Chondrocyte (in vitro differentiated cells): ENCODE results near the gene ZNF747. TPM values are rescaled to one million over a fixed set of nuclear protein-coding genes. Genes with fewer than 3 reads are reported as not detected.

ENCODE experiments used
- DNase-seq: peaks from one replicate; pipeline ENCODE4 v3.0.0; 2021; ENCODE audit warnings: mixed read lengths, low spot score
- H3K27ac Mint-ChIP-seq: one replicate; pipeline ENCODE4 v1.8.0; 2021; ENCODE audit warnings: mild to moderate bottlenecking, moderate library complexity, mixed read lengths; ENCODE audit not compliant: unreplicated experiment
- H3K27me3 Mint-ChIP-seq: 2 replicates; pipeline ENCODE4 v1.8.0; 2021; ENCODE audit warnings: low read depth, mixed read lengths
- H3K36me3 Mint-ChIP-seq: 2 replicates; pipeline ENCODE4 v1.8.0; 2021; ENCODE audit warnings: low read depth, mixed read lengths
- H3K4me1 Mint-ChIP-seq: 2 replicates; pipeline ENCODE4 v1.8.0; 2021; ENCODE audit warnings: low read depth, mild to moderate bottlenecking, mixed read lengths
- H3K4me3 Mint-ChIP-seq: one replicate; pipeline ENCODE4 v1.8.0; 2021; ENCODE audit warnings: mild to moderate bottlenecking, moderate library complexity, mixed read lengths; ENCODE audit not compliant: unreplicated experiment
- H3K9me3 Mint-ChIP-seq: 2 replicates; pipeline ENCODE4 v1.8.0; 2021; ENCODE audit warnings: low read depth, mixed read lengths
- microRNA-seq: library from miRNA; unstranded; fragments of <30 nt; microRNA quantifications from one replicate; pipeline ENCODE4 v1.2.0, GENCODE V29; 2020; ENCODE audit warnings: borderline number of aligned reads
- total RNA-seq: library from RNA; stranded (reverse); gene quantifications from 3 replicates; pipeline ENCODE4 v1.2.1, GENCODE V29; 2021
- TF ChIP-seq, protein P1 (sequence below): fragments of 200-600 bp; sonication (generic); IDR thresholded peaks from 2 replicates; pipeline ENCODE4 v1.5.0; 2021; ENCODE audit warnings: antibody characterized with exemption, mild to moderate bottlenecking, moderate library complexity

The ZNF747 gene
- total RNA-seq, 1 donor from 2014 or later, result 6.7 TPM

DNA sequence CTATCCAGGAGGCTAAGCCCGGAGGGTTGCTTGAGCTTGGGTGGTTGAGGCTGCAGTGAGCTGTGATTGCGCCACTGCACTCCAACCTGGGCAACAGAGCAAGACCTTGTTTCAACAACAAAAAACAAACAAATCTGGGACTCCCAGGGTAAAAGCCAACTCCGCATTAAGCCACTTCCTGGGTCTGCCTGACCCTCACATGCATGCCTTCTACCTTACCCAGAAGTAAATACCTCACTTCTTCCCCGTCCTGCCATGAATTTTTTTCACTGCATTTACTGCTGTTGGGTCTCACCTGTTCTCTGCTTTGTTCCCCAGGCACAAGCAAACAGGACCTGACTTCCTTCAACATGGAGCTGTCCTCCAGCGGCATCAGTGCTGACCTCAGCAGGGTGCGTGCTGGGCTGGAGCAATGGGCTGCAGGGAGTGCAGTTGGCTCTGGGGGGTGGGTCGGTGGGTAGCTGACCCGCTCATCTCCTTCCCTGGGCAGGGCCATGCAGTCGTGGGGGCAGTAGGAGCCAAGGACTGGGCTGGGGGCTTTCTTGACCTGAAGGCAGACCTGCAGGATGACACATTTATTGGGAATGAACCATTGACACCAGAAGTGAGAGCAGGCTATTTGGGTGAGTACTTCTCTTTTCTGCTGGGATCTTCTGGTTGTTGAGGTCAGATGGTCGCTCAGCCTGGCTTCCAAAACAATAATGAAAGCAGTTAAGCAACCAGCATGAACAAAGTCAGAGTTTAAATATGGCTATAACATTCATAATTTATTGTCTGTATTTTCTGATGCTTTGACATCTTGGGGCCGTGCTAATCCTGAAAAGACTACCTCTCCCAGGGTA lies 45.7 kb downstream of the ZNF747 start:
- no peak for DNase-seq
- Mint-ChIP-seq H3K27me3 (no peaks in the 10 kb centered on the region), H3K27ac (no peak overlapping the region), H3K36me3 (no peaks in the 10 kb centered on the region), H3K4me3 (no peak overlapping the region), H3K9me3 (no peaks in the 10 kb centered on the region), H3K4me1 (peaks cover 9% of the 10 kb centered on the region)
- TF ChIP-seq, protein P1, sequence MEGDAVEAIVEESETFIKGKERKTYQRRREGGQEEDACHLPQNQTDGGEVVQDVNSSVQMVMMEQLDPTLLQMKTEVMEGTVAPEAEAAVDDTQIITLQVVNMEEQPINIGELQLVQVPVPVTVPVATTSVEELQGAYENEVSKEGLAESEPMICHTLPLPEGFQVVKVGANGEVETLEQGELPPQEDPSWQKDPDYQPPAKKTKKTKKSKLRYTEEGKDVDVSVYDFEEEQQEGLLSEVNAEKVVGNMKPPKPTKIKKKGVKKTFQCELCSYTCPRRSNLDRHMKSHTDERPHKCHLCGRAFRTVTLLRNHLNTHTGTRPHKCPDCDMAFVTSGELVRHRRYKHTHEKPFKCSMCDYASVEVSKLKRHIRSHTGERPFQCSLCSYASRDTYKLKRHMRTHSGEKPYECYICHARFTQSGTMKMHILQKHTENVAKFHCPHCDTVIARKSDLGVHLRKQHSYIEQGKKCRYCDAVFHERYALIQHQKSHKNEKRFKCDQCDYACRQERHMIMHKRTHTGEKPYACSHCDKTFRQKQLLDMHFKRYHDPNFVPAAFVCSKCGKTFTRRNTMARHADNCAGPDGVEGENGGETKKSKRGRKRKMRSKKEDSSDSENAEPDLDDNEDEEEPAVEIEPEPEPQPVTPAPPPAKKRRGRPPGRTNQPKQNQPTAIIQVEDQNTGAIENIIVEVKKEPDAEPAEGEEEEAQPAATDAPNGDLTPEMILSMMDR, result no peak

DNA sequence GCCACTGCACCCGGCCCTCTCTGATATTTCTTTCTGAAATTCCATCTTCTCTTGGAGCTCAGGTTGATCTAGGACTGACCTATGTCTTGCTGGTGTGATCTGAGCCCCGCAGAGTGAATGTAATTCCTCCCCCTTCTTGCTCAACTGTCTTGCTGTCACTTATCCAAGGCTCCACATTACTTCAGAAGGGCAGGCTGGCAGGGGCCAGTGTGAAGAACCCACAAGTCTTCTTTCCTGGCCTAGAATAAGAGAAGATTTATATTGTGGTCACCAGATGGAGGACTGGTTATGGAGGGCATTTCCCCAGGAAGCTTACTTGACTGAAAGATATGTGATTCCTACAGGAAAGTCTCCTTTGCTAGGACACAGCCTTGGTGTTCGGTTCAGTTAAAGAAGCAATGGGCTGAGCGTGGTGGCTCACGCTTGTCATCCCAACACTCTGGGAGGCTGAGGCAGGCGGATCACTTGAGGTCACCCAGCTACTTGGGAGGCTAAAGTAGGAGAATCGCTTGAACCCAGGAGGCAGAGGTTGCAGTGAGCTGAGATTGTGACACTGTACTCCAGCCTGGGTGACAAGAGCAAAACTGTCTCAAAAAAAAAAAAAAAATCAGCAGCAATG lies 48.7 kb downstream of the ZNF747 start:
- peaks cover 3% of the 10 kb centered on the region for H3K27me3 Mint-ChIP-seq
- H3K9me3 Mint-ChIP-seq, result no peaks in the 10 kb centered on the region
- TF ChIP-seq, protein P1, result no peak
- no peak for DNase-seq
- no peaks in the 10 kb centered on the region for H3K36me3 Mint-ChIP-seq
- H3K4me3 Mint-ChIP-seq, result no peak overlapping the region
- no peak overlapping the region for H3K27ac Mint-ChIP-seq
- no peaks in the 10 kb centered on the region for H3K4me1 Mint-ChIP-seq

DNA sequence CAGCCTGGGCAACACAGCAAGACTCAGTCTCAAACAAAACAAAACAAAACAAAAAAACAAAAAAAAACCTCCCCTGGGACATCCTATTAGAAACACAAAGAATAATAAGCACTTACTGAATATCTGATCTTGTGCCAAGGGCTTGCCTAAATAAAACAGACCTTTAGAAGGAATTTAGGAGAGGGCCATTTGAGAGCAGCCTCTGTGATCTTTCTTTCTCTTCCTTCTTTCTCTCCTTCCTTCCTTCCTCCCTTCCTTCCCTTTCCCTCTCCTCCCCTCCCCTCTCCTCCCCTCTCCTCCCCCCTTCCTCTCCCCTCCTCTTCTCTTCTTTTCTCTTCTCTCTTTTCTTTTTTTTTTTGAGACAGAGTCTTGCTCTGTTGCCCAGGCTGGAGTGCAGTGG lies 49.8 kb downstream of the ZNF747 start:
- no peaks in the 10 kb centered on the region for H3K9me3 Mint-ChIP-seq
- H3K36me3 Mint-ChIP-seq, result no peaks in the 10 kb centered on the region
- no peaks in the 10 kb centered on the region for H3K4me1 Mint-ChIP-seq
- DNase-seq, result no peak
- no peak overlapping the region for H3K4me3 Mint-ChIP-seq
- peaks cover 5% of the 10 kb centered on the region for H3K27me3 Mint-ChIP-seq
- TF ChIP-seq, protein P1, result no peak
- no peak overlapping the region for H3K27ac Mint-ChIP-seq

DNA sequence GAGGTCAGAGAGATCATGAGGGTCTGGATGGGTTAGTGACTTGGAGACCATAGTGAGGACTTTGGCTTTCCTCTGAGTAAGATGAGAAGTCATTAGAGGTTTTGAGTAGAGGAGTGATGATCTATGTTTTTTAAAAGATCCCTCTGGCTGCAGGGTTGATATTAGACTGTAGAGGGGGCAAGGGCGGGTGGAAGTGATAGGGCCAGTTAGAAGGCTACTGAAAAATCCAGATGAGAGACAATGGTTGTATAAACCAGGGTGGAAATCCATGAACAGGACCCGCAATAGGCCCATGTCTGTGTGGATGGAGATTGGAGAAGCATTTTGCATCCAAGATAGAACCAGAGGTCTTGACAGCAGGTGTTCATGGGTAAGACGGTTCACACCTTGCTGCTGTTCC lies 52.3 kb downstream of the ZNF747 start:
- peaks cover 7% of the 10 kb centered on the region for H3K27me3 Mint-ChIP-seq
- H3K4me3 Mint-ChIP-seq, result no peak overlapping the region
- H3K27ac Mint-ChIP-seq, result no peak overlapping the region
- no peaks in the 10 kb centered on the region for H3K4me1 Mint-ChIP-seq
- H3K36me3 Mint-ChIP-seq, result no peaks in the 10 kb centered on the region
- H3K9me3 Mint-ChIP-seq, result no peaks in the 10 kb centered on the region
- TF ChIP-seq, protein P1, result peak; percentile 43
- DNase-seq, result no peak

DNA sequence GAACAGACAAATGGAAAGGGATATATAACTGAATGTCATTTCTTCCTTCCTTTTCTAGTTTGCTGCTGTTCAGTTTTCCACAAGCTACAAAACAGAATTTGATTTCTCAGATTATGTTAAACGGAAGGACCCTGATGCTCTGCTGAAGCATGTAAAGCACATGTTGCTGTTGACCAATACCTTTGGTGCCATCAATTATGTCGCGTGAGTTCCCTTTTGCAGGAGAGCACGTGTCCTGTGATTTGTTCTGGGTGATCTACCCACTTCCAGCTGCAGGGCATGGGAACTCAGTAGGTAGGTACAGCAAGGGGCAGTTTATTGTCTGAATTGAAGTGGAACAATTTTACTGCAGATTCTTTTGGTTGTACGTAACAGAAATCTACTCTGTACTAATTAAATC lies 53.3 kb downstream of the ZNF747 start:
- Mint-ChIP-seq H3K9me3 (no peaks in the 10 kb centered on the region), H3K36me3 (no peaks in the 10 kb centered on the region), H3K4me1 (no peaks in the 10 kb centered on the region), H3K4me3 (no peak overlapping the region), H3K27me3 (peaks cover 7% of the 10 kb centered on the region), H3K27ac (no peak overlapping the region)
- no peak for DNase-seq
- TF ChIP-seq, protein P1, result no peak

Small RNA genes within 50 kb of the gene (microRNA-seq; reads per million reads assigned to microRNA genes)
- not detected for gene MIR4518

Other genes starting within 250 kb of the ZNF747 start
- 53.2 to 61.0 TPM (median 55.8 TPM) in 3 replicates for gene CD2BP2, start 179.6 kb downstream of the ZNF747 start, total RNA-seq
- 43.3 to 48.6 TPM (median 44.2 TPM) in 3 replicates for gene TBC1D10B, start 164.4 kb downstream of the ZNF747 start, total RNA-seq
- 0.82 to 2.2 TPM (median 1.4 TPM) in 3 replicates for gene MYL11, start 160.1 kb downstream of the ZNF747 start, total RNA-seq
- 0.85 to 1.7 TPM (median 1.3 TPM) in 3 replicates for gene SEPTIN1, start 152.3 kb downstream of the ZNF747 start, total RNA-seq
- gene ZNF48, start 139.4 kb downstream of the ZNF747 start, total RNA-seq, result 10.6 to 11.8 TPM (median 10.8 TPM) in 3 replicates
- gene ZNF771, start 127.3 kb downstream of the ZNF747 start, total RNA-seq, result 10.2 to 16.3 TPM (median 10.8 TPM) in 3 replicates
- 25.5 to 33.8 TPM (median 26.4 TPM) in 3 replicates for gene DCTPP1, start 104.8 kb downstream of the ZNF747 start, total RNA-seq
- gene SEPHS2, start 89.0 kb downstream of the ZNF747 start, total RNA-seq, result 37.4 to 54.3 TPM (median 53.8 TPM) in 3 replicates
- gene ITGAL, start 62.1 kb downstream of the ZNF747 start, total RNA-seq, result not detected in 3 replicates
- 27.6 to 30.0 TPM (median 28.6 TPM) in 3 replicates for gene ZNF768, start 8.3 kb downstream of the ZNF747 start, total RNA-seq
- gene ZNF764, start 23.5 kb upstream of the ZNF747 start, total RNA-seq, result 8.3 to 11.1 TPM (median 8.6 TPM) in 3 replicates
- 11.7 to 15.0 TPM (median 13.7 TPM) in 3 replicates for gene ZNF688, start 36.9 kb upstream of the ZNF747 start, total RNA-seq
- 17.0 to 20.2 TPM (median 17.7 TPM) in 3 replicates for gene ZNF785, start 50.8 kb upstream of the ZNF747 start, total RNA-seq
- 5.9 to 8.5 TPM (median 7.1 TPM) in 3 replicates for gene ZNF689, start 75.5 kb upstream of the ZNF747 start, total RNA-seq
- 33.5 to 46.9 TPM (median 42.0 TPM) in 3 replicates for gene PRR14, start 116.1 kb upstream of the ZNF747 start, total RNA-seq
- gene FBRS, start 123.6 kb upstream of the ZNF747 start, total RNA-seq, result 49.9 to 54.5 TPM (median 52.8 TPM) in 3 replicates
- gene SRCAP, start 164.3 kb upstream of the ZNF747 start, total RNA-seq, result 49.2 to 63.9 TPM (median 52.5 TPM) in 3 replicates
- gene PHKG2, start 213.6 kb upstream of the ZNF747 start, total RNA-seq, result 18.8 to 28.1 TPM (median 19.0 TPM) in 3 replicates
- 6.3 to 10.0 TPM (median 7.1 TPM) in 3 replicates for gene CFAP119, start 227.2 kb upstream of the ZNF747 start, total RNA-seq
- gene RNF40, start 227.5 kb upstream of the ZNF747 start, total RNA-seq, result 71.1 to 104 TPM (median 78.6 TPM) in 3 replicates